Measurements from ENCODE around the gene PPM1E.
"Not testable (repeated sequence)": the region's sequence is repeated elsewhere in the genome, so short reads cannot be mapped to it uniquely, and the experiment has no call there.

The PPM1E gene

DNA sequence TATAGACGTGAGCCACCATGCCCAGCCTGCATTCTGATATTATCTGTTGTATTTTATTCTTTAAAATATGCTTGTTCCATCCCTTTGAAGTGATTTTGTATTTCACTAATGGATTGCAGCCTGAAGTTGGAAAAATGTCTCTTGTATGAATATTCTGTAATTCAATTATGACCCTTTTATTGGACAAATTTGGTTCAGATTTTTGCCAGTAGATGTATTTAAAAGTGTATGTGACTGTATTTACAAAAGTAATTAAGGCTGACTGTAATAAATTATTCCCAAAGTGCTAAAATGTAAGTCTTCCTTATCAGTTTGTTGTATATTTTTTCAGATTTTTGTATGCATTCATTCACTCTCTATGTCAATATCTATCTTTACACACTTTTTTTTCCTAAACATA is 23.8 kb downstream of the PPM1E start:
- FAIRE-seq, result no peak
- TF ChIP-seq, protein P1, sequence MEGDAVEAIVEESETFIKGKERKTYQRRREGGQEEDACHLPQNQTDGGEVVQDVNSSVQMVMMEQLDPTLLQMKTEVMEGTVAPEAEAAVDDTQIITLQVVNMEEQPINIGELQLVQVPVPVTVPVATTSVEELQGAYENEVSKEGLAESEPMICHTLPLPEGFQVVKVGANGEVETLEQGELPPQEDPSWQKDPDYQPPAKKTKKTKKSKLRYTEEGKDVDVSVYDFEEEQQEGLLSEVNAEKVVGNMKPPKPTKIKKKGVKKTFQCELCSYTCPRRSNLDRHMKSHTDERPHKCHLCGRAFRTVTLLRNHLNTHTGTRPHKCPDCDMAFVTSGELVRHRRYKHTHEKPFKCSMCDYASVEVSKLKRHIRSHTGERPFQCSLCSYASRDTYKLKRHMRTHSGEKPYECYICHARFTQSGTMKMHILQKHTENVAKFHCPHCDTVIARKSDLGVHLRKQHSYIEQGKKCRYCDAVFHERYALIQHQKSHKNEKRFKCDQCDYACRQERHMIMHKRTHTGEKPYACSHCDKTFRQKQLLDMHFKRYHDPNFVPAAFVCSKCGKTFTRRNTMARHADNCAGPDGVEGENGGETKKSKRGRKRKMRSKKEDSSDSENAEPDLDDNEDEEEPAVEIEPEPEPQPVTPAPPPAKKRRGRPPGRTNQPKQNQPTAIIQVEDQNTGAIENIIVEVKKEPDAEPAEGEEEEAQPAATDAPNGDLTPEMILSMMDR (IDR thresholded peaks at IDR 0.05; ENCODE audit: insufficient read depth, missing control alignments), result no peak

DNA sequence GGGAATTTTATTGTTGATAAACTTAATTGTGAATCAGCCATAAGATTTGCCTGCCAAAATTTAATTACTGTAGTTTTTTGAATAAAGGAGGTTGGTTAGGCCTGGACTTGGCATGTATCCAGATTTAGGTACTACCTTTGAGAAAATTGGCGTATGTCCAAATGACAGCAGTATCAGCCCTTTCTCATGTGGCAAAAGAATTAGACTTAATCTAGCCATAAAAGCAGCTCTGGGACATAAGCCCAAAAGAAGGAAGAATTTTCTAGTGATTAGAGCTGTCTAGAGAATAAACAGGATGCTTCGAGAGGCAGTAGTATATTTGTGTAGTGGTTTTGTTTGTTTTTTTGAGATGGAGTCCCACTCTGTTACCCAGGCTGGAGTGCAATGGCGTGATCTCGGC is 27.7 kb downstream of the PPM1E start:
- TF ChIP-seq, protein P1 (IDR thresholded peaks at IDR 0.05; ENCODE audit: insufficient read depth, missing control alignments), result no peak
- DNase-seq (ENCODE audit: insufficient read length, low spot score), result no peak
- no peak for FAIRE-seq

More for the DNA sequence above, 23.8 kb downstream of the PPM1E start:
- DNase-seq (ENCODE audit: insufficient read length, low spot score), result no peak

DNA sequence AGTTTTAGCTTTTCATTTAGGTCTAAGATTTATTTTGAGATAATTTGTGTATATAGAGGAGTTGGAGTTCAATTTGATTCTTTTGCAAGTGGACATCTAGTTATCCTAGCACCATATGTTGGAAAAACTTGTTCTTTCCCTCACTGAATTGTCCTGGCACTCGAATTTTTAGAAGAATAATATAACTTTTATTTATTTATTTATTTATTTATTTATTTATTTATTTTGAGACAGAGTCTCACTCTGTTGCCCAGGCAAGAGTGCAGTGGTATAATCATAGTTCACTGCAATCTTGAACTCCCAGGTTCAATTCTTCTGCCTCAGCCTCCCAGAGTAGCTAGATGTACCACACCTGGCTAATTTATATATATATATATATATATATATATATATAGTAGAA is 29.4 kb downstream of the PPM1E start:
- no peak for FAIRE-seq
- TF ChIP-seq, protein P1 (IDR thresholded peaks at IDR 0.05; ENCODE audit: insufficient read depth, missing control alignments), result no peak
- DNase-seq (ENCODE audit: insufficient read length, low spot score), result no peak

DNA sequence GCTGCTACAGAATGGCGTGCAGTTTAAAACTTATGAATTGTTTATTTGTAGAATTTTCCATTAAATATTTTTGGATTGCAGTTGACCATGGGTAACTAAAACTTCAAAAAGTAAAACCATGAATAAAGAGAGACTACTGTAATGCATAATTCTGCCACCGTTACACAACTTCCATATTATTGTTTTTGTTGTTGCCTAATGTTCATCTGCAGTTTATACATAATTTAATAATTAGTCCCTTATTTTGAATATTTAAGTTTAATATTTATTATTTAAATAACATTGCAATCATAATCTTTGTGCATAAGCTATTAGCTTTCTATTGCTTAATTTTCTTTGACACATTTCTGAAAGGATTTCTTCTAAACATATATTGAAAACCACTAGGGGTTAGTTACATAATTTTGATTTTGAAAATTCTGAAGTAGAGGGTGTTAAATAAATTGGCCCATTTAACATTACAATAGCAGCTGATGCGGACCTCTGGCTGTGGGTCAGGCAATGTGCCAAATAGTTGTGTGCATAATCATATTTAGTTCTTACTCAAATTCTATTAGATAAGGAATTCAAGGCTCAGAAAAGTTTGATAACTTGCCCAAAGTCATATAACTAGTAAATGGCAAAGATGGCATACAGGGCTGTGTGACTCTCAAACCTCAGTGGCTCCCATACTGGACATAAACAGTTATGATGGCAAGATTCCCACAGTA is 31.1 kb downstream of the PPM1E start:
- DNase-seq (ENCODE audit: insufficient read length, low spot score), result no peak

DNA sequence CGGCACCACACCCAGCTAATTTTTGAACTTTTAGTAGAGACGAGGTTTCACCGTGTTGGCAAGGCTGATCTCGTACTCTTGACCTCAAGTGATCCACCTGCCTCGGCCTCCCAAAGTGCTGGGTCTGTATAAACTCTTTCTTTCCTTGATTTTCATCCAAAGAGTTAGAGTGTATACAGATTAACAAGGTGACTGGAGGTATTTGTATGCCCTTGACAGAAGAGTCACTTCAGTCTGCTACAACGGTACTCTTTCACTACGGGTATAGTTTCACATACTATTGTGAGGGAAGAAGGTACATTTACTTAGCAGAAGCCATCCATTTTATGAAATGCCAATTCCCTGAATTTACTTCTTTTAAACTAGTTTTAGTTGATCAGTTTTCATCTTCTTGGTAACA is 32.5 kb downstream of the PPM1E start:
- TF ChIP-seq, protein P1 (IDR thresholded peaks at IDR 0.05; ENCODE audit: insufficient read depth, missing control alignments), result no peak
- peak; percentile 35 for FAIRE-seq
- no peak for DNase-seq (ENCODE audit: insufficient read length, low spot score)

More for the DNA sequence above, 31.1 kb downstream of the PPM1E start:
- no peak for FAIRE-seq
- TF ChIP-seq, protein P1 (IDR thresholded peaks at IDR 0.05; ENCODE audit: insufficient read depth, missing control alignments), result no peak

DNA sequence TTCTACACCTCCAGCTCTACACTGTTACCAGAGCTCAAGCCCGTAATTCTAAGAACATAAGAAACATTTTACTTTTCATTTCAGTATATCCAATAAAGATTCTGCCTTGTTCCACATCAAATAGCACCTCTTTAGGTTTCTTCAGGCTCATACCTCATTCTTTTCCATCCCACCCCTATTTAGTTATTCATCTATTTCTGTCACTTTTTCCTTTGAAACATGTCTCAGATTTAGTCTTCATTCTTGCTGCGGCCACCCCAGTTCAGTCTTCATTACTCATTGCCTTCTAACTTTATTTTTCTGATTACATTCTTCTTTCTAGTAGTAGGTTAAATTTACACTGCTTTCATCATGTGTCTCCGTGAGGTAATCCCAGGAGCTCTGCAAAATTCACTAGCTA is 33.5 kb downstream of the PPM1E start:
- DNase-seq (ENCODE audit: insufficient read length, low spot score), result no peak
- FAIRE-seq, result no peak
- TF ChIP-seq, protein P1 (IDR thresholded peaks at IDR 0.05; ENCODE audit: insufficient read depth, missing control alignments), result no peak

DNA sequence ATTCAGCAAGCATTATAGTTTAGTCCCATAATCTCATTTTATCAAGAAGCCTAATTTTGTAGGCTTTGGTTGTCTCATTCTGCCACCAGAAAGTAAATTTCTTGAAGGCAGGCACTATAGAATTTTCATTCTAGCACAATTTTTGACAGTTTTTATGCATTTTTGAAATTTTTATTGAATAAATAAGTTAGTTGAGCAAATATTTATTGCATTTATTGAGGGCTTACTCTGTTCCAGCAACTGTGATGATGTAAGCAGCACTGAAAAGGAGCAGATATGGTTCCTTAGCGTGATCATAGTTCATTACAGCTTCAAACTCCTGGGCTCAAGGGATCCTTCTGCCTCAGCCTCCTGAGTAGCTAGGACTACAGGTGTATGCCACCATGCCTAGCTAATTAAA is 34.2 kb downstream of the PPM1E start:
- TF ChIP-seq, protein P1 (IDR thresholded peaks at IDR 0.05; ENCODE audit: insufficient read depth, missing control alignments), result no peak
- DNase-seq (ENCODE audit: insufficient read length, low spot score), result no peak
- peak; percentile 63 for FAIRE-seq

DNA sequence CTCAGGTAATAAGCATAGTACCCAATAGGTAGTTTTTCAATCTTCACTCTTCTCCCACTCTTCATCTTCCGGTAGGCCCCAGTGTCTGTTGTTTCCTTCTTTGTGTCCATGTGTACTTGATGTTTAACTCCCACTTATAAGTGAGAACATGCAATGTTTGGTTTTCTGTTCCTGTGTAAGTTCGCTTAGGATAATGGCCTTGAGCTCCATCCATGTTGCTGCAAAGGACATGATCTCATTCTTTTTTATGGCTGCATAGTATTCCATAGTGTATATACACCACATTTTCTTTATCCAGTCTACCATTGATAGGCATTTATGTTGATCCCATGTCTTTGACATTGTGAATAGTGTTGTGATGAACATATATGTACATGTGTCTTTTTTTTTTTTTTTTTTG is 38.9 kb downstream of the PPM1E start:
- DNase-seq (ENCODE audit: insufficient read length, low spot score); FAIRE-seq: not testable (repeated sequence)

Data from D721Med (cell line).